ENCODE results near the gene LUZP2. TPM values are rescaled to one million over a fixed set of nuclear protein-coding genes. Genes with fewer than 3 reads are reported as not detected.

Gene LUZP2
- total and polyA plus RNA-seq, 4 donors, result 0.05 TPM; not detected in 3

- 82% methylated on average over 3 of the region's 3 CpGs for WGBS
- Histone ChIP-seq H3K27me3 (ENCODE audit: control insufficient read depth in 4 of 4, insufficient read depth in 4 of 4, low read length in 3 of 4) (no peaks in the 10 kb centered on the region), H3K27ac (ENCODE audit: low read depth in 1 of 2, low read length in 2 of 2) (no peak overlapping the region), H3K9me3 (ENCODE audit: control insufficient read depth in 4 of 4, low read length in 3 of 4) (no peaks in the 10 kb centered on the region), H3K9ac (ENCODE audit: low read depth in 1 of 2, low read length in 2 of 2) (no peak overlapping the region), H3K36me3 (ENCODE audit: control insufficient read depth in 4 of 4, insufficient read depth in 3 of 4, low read depth in 1 of 4, low read length in 3 of 4) (no peaks in the 10 kb centered on the region), H3K4me1 (ENCODE audit: control insufficient read depth in 4 of 4, insufficient read depth in 4 of 4, low read length in 3 of 4) (no peaks in the 10 kb centered on the region), H3K4me3 (ENCODE audit: low read depth in 1 of 3, low read length in 3 of 3) (no peak overlapping the region)
- TF ChIP-seq, protein P1, sequence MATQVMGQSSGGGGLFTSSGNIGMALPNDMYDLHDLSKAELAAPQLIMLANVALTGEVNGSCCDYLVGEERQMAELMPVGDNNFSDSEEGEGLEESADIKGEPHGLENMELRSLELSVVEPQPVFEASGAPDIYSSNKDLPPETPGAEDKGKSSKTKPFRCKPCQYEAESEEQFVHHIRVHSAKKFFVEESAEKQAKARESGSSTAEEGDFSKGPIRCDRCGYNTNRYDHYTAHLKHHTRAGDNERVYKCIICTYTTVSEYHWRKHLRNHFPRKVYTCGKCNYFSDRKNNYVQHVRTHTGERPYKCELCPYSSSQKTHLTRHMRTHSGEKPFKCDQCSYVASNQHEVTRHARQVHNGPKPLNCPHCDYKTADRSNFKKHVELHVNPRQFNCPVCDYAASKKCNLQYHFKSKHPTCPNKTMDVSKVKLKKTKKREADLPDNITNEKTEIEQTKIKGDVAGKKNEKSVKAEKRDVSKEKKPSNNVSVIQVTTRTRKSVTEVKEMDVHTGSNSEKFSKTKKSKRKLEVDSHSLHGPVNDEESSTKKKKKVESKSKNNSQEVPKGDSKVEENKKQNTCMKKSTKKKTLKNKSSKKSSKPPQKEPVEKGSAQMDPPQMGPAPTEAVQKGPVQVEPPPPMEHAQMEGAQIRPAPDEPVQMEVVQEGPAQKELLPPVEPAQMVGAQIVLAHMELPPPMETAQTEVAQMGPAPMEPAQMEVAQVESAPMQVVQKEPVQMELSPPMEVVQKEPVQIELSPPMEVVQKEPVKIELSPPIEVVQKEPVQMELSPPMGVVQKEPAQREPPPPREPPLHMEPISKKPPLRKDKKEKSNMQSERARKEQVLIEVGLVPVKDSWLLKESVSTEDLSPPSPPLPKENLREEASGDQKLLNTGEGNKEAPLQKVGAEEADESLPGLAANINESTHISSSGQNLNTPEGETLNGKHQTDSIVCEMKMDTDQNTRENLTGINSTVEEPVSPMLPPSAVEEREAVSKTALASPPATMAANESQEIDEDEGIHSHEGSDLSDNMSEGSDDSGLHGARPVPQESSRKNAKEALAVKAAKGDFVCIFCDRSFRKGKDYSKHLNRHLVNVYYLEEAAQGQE (IDR thresholded peaks at IDR 0.05), result no peak
- TF ChIP-seq HNF4A (conservative IDR thresholded peaks at IDR 0.05), result no peak
- DNase-seq (ENCODE audit: low spot score), result no peak
These were observed 270.6 kb downstream of the LUZP2 start for GRCh38 chr11:24767411-24767810.

GRCh38 chr11:24773322-24773721 is 276.5 kb downstream of the LUZP2 start:
- no peak for TF ChIP-seq EGR1 (IDR thresholded peaks at IDR 0.05; ENCODE audit: low read depth in 2 of 2)
- no peak for TF ChIP-seq MAX (IDR thresholded peaks at IDR 0.05)
- TF ChIP-seq FOXA1 (IDR thresholded peaks at IDR 0.05), result no peak
- DNase-seq (ENCODE audit: low spot score), result no peak
- WGBS, result 85% methylated on average over 3 of the region's 3 CpGs
- H3K4me1 ChIP-seq (ENCODE audit: control insufficient read depth in 4 of 4, insufficient read depth in 4 of 4, low read length in 3 of 4), result no peaks in the 10 kb centered on the region
- H3K9ac ChIP-seq (ENCODE audit: low read depth in 1 of 2, low read length in 2 of 2), result no peak overlapping the region
- no peaks in the 10 kb centered on the region for H3K36me3 ChIP-seq (ENCODE audit: control insufficient read depth in 4 of 4, insufficient read depth in 3 of 4, low read depth in 1 of 4, low read length in 3 of 4)
- no peak overlapping the region for H3K27ac ChIP-seq (ENCODE audit: low read depth in 1 of 2, low read length in 2 of 2)
- no peaks in the 10 kb centered on the region for H3K27me3 ChIP-seq (ENCODE audit: control insufficient read depth in 4 of 4, insufficient read depth in 4 of 4, low read length in 3 of 4)
- H3K9me3 ChIP-seq (ENCODE audit: control insufficient read depth in 4 of 4, low read length in 3 of 4), result no peaks in the 10 kb centered on the region
- no peak overlapping the region for H3K4me3 ChIP-seq (ENCODE audit: low read depth in 1 of 3, low read length in 3 of 3)

DNA sequence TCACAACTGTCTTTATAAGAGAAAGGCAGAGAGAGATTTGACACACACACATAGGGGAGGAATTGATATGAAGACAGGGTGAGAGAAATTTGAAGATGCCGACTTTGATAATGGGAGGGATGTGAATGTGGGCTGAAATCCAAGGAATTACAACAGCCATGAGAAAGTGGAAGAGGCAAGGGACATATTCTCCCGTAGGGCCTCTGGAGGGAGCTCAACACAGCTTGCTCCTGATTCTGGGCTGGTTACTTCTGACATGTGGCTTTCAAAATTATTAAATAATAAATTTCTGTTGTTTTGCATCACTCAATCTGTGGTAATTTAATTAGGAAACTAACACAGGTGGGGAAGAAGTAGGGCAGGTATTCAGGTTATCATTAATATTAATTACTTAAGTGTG is 282.9 kb downstream of the LUZP2 start:
- WGBS, result 35% methylated on average over 2 of the region's 2 CpGs
- H3K9ac ChIP-seq (ENCODE audit: low read depth in 1 of 2, low read length in 2 of 2), result no peak overlapping the region
- no peaks in the 10 kb centered on the region for H3K27me3 ChIP-seq (ENCODE audit: control insufficient read depth in 4 of 4, insufficient read depth in 4 of 4, low read length in 3 of 4)
- H3K27ac ChIP-seq (ENCODE audit: low read depth in 1 of 2, low read length in 2 of 2), result no peak overlapping the region
- H3K4me3 ChIP-seq (ENCODE audit: low read depth in 1 of 3, low read length in 3 of 3), result no peak overlapping the region
- DNase-seq (ENCODE audit: low spot score), result no peak
- no peaks in the 10 kb centered on the region for H3K4me1 ChIP-seq (ENCODE audit: control insufficient read depth in 4 of 4, insufficient read depth in 4 of 4, low read length in 3 of 4)
- TF ChIP-seq, protein P2, sequence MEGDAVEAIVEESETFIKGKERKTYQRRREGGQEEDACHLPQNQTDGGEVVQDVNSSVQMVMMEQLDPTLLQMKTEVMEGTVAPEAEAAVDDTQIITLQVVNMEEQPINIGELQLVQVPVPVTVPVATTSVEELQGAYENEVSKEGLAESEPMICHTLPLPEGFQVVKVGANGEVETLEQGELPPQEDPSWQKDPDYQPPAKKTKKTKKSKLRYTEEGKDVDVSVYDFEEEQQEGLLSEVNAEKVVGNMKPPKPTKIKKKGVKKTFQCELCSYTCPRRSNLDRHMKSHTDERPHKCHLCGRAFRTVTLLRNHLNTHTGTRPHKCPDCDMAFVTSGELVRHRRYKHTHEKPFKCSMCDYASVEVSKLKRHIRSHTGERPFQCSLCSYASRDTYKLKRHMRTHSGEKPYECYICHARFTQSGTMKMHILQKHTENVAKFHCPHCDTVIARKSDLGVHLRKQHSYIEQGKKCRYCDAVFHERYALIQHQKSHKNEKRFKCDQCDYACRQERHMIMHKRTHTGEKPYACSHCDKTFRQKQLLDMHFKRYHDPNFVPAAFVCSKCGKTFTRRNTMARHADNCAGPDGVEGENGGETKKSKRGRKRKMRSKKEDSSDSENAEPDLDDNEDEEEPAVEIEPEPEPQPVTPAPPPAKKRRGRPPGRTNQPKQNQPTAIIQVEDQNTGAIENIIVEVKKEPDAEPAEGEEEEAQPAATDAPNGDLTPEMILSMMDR (IDR thresholded peaks at IDR 0.05; ENCODE audit: low read depth, low read length, missing input control), result peak; percentile 30
- TF ChIP-seq RAD21 (IDR thresholded peaks at IDR 0.05) (peak; percentile 70 to 71), TAF1 (conservative IDR thresholded peaks at IDR 0.05) (no peak)
- no peaks in the 10 kb centered on the region for H3K36me3 ChIP-seq (ENCODE audit: control insufficient read depth in 4 of 4, insufficient read depth in 3 of 4, low read depth in 1 of 4, low read length in 3 of 4)
- H3K9me3 ChIP-seq (ENCODE audit: control insufficient read depth in 4 of 4, low read length in 3 of 4), result no peaks in the 10 kb centered on the region

Measured in liver (tissue), 9 donors.